Smooth muscle cell (in vitro differentiated cells): Measurements from ENCODE around the gene CNTNAP4. TPM values are rescaled to one million over a fixed set of nuclear protein-coding genes. Genes with fewer than 3 reads are reported as not detected.

Source experiments
- DNase-seq: peaks from one replicate; lab custom pipeline; 2025; ENCODE audit not compliant: unreplicated experiment; lab: John Stamatoyannopoulos, UW
- H2AFZ ChIP-seq: fragments of 200-600 bp; sonication (generic); 2 replicates; pipeline ENCODE4 v1.6.0; 2016; ENCODE audit warnings: antibody characterized with exemption, low read depth, mild to moderate bottlenecking
- H3F3A ChIP-seq: fragments of 200-600 bp; sonication (generic); 2 replicates; pipeline ENCODE4 v1.6.0; 2017; ENCODE audit warnings: antibody characterized with exemption, low read depth
- H3K27ac ChIP-seq: fragments of 200-600 bp; sonication (generic); 2 replicates; pipeline ENCODE4 v1.5.1; 2016; ENCODE audit warnings: low read depth, mild to moderate bottlenecking
- H3K27me3 ChIP-seq: fragments of 200-600 bp; sonication (generic); 2 replicates; pipeline ENCODE4 v1.6.1; 2016; ENCODE audit warnings: low read depth, mild to moderate bottlenecking
- H3K36me3 ChIP-seq: fragments of 200-600 bp; sonication (generic); 2 replicates; pipeline ENCODE4 v1.5.1; 2016; ENCODE audit warnings: low read depth
- H3K4me1 ChIP-seq: fragments of 200-600 bp; sonication (generic); 2 replicates; pipeline ENCODE4 v1.5.1; 2016; ENCODE audit warnings: low read depth
- H3K4me2 ChIP-seq: fragments of 200-600 bp; sonication (generic); 2 replicates; pipeline ENCODE4 v1.6.0; 2016; ENCODE audit warnings: mild to moderate bottlenecking
- H3K4me3 ChIP-seq: fragments of 200-600 bp; sonication (generic); 2 replicates; pipeline ENCODE4 v1.5.1; 2016; ENCODE audit warnings: mild to moderate bottlenecking
- H3K79me2 ChIP-seq: fragments of 200-600 bp; sonication (generic); 2 replicates; pipeline ENCODE4 v1.6.0; 2016; ENCODE audit warnings: low read depth, mild to moderate bottlenecking
- H3K9ac ChIP-seq: fragments of 200-600 bp; sonication (generic); 2 replicates; pipeline ENCODE4 v1.6.0; 2016; ENCODE audit warnings: low read depth
- H3K9me3 ChIP-seq: fragments of 200-600 bp; sonication (generic); replicated peaks from 2 replicates; pipeline ENCODE4 v1.5.1; 2016; ENCODE audit warnings: low read depth
- H4K20me1 ChIP-seq: fragments of 200-600 bp; sonication (generic); 2 replicates; pipeline ENCODE4 v1.6.0; 2016; ENCODE audit warnings: low read depth
- CTCF ChIP-seq: fragments of 200-600 bp; sonication (generic); IDR thresholded peaks from 2 replicates; pipeline ENCODE4 v1.5.1; 2017; ENCODE audit warnings: borderline replicate concordance, mild to moderate bottlenecking, antibody characterized with exemption; ENCODE audit not compliant: insufficient read depth, poor library complexity, severe bottlenecking
- WGBS: methylation state at CpG from one replicate; pipeline ENCODE4 v1.1.7; 2016; ENCODE audit warnings: low lambda C conversion rate; 5-methylcytosine and 5-hydroxymethylcytosine counted together
- polyA plus RNA-seq: library from polyadenylated mRNA; unstranded; fragments of >200 nt; fragmentation: Nextera tagmentation; extraction: Ambion mirVana; gene quantifications from 2 replicates; pipeline ENCODE4 v1.2.1, GENCODE V29; 2016
- total RNA-seq: library from RNA; depleted of rRNA; stranded (reverse); fragments of >200 nt; gene quantifications from 2 replicates; pipeline ENCODE4 v1.2.3, GENCODE V29; 2014

The CNTNAP4 gene
- total and polyA plus RNA-seq, 2 experiments from 2014 or later: 0.13 to 0.25 TPM

DNA sequence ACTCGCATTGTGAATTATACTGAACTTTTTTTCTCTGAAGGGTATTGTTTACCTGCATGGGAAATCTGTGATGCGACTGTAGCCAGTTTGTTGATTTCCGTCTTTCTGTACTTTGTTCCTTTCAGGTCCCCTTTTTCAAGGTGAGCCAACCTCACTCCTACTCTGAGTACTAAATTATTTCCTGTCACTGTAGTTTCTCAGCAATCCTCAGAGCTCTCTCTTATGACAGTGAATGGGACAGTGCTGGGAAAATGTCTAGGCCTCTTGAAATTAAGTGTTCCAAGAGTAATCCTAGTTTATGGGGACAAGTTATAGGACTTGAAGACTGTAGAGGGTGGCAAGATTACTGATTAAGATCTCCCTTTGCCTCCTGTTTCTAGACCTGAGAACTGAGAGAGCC is 167.6 kb downstream of the CNTNAP4 start:
- TF ChIP-seq CTCF: no peak
- Histone ChIP-seq H3K36me3 (no peaks in the 10 kb centered on the region), H3K27ac (no peak overlapping the region), H3K27me3 (peaks cover 3% of the 10 kb centered on the region), H3K9me3 (no peaks in the 10 kb centered on the region), H3K79me2 (no peaks in the 10 kb centered on the region), H3K9ac (no peak overlapping the region), H3K4me3 (no peak overlapping the region), H3K4me1 (no peaks in the 10 kb centered on the region), H3F3A (no peaks in the 10 kb centered on the region), H2AFZ (no peak overlapping the region), H3K4me2 (no peak overlapping the region), H4K20me1 (no peaks in the 10 kb centered on the region)
- no peak for DNase-seq
- 64% methylated on average over 3 of the region's 3 CpGs for WGBS

DNA sequence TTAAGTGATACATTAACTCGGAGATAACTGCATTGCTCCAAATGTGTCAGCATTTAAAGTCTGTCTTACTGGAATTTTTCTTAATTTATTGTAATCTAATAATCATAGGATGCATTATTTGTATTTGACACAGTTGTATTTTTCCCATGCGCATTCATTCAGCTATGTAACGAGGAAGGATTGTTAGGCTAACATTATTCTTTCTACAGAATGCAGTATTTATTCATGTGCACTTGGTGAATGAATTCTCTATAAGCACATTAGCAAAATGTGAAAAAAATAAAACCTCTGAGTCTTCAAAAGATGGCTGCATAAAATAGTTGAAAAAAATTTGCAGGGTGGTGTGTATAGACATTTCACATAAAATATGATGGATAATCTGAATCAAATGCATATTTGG is 168.6 kb downstream of the CNTNAP4 start:
- H3K79me2 ChIP-seq: no peaks in the 10 kb centered on the region
- no peak overlapping the region for H3K9ac ChIP-seq
- H3K4me2 ChIP-seq: no peak overlapping the region
- no peak for DNase-seq
- no peak overlapping the region for H3K27ac ChIP-seq
- H3K36me3 ChIP-seq: no peaks in the 10 kb centered on the region
- H3K27me3 ChIP-seq: no peaks in the 10 kb centered on the region
- H4K20me1 ChIP-seq: no peaks in the 10 kb centered on the region
- WGBS: 85% methylated on average over 3 of the region's 3 CpGs
- H3K4me3 ChIP-seq: no peak overlapping the region
- no peaks in the 10 kb centered on the region for H3K4me1 ChIP-seq
- H3F3A ChIP-seq: no peaks in the 10 kb centered on the region
- no peaks in the 10 kb centered on the region for H3K9me3 ChIP-seq
- H2AFZ ChIP-seq: no peak overlapping the region
- no peak for TF ChIP-seq CTCF

GRCh38 chr16:76446251-76446650 is 169.1 kb downstream of the CNTNAP4 start:
- H3K4me3 ChIP-seq: no peak overlapping the region
- WGBS: 61% methylated on average over 3 of the region's 3 CpGs
- H4K20me1 ChIP-seq: no peaks in the 10 kb centered on the region
- no peak overlapping the region for H3K4me2 ChIP-seq
- H3K9ac ChIP-seq: no peak overlapping the region
- H3K4me1 ChIP-seq: no peaks in the 10 kb centered on the region
- no peaks in the 10 kb centered on the region for H3K79me2 ChIP-seq
- no peaks in the 10 kb centered on the region for H3F3A ChIP-seq
- H3K27ac ChIP-seq: no peak overlapping the region
- no peaks in the 10 kb centered on the region for H3K36me3 ChIP-seq
- no peaks in the 10 kb centered on the region for H3K9me3 ChIP-seq
- no peak overlapping the region for H2AFZ ChIP-seq
- TF ChIP-seq CTCF: no peak
- H3K27me3 ChIP-seq: no peaks in the 10 kb centered on the region
- no peak for DNase-seq

DNA sequence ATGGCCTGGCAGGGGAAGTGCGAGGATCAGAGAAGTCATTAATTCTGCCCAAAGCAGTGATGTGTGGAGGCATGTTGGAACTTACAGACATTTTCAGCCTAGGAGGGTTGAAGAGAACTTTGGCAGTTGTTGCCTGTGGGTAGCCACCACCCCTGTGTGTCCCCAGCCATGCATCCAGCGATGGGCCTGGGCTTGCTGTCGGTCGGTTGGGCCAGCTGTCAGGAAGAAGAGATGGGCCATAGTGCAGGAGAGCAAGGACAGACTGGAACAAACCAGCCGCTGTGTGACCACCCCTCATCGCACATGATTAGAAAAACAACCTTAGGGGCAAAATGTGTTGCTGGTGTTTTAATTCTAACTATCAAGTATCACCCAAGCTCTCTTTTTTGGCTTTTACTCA is 173.7 kb downstream of the CNTNAP4 start:
- H4K20me1 ChIP-seq: no peaks in the 10 kb centered on the region
- H3K4me1 ChIP-seq: no peaks in the 10 kb centered on the region
- H3F3A ChIP-seq: no peaks in the 10 kb centered on the region
- no peak overlapping the region for H3K4me3 ChIP-seq
- no peaks in the 10 kb centered on the region for H3K36me3 ChIP-seq
- WGBS: 88% methylated on average over 6 of the region's 6 CpGs
- no peaks in the 10 kb centered on the region for H3K9me3 ChIP-seq
- no peak overlapping the region for H3K9ac ChIP-seq
- no peak overlapping the region for H3K27ac ChIP-seq
- no peak for DNase-seq
- no peaks in the 10 kb centered on the region for H3K27me3 ChIP-seq
- H2AFZ ChIP-seq: no peak overlapping the region
- H3K79me2 ChIP-seq: no peaks in the 10 kb centered on the region
- no peak for TF ChIP-seq CTCF
- H3K4me2 ChIP-seq: no peak overlapping the region
